HG03175 (cell line): ENCODE data around the gene MYZAP.

Experiments used
- ATAC-seq: cut with Tn5 transposase; IDR thresholded peaks from one replicate; pipeline ENCODE4 v1.9.1; 2021; ENCODE audit warnings: mild to moderate bottlenecking, moderate library complexity; ENCODE audit not compliant: unreplicated experiment

Gene MYZAP

GRCh38 chr15:57561041-57561711, 30.5 kb upstream of the MYZAP start:
- ATAC-seq, result peak; percentile 74

GRCh38 chr15:57562196-57562769, 29.4 kb upstream of the MYZAP start:
- ATAC-seq, result no peak

DNA sequence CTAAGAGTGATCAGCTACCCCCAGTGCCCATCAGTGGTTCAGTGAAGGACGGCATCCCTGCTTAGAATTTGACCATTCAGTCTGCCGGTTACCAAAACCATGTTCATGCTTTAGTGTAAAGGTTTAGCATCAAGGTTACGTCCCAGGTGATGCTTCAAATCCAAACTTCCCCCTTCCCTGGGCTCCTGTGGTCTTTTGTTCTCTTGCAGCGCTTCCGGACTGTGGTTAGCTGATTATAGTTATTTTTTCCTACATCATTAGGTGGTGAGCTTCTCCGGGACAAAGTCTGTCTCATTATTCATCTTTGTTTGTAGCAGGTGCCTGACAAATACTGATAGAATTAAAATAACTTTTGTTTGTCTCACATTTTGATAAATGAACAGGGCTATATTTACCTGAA, 28.3 kb upstream of the MYZAP start:
- no peak for ATAC-seq

DNA sequence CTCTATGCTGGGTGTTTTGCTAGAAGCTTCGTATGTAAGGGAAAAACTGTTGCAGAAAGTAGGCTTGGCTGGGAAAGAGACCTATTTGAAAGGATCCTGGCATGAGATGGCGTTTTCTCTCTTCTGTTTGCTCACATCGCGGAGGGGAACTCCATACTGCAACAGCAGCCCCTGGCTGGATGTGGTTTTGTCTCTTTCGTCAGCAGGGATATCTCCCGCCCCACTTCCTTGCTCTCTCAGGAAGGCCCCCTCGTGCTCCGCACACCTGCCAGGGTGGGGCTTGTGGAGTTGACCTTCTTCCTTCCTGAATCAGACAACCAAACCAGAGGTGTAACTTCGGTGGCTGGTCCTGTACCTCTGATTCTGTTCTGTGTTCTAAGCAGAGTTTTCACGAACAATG, 26.4 kb upstream of the MYZAP start:
- ATAC-seq, result no peak

GRCh38 chr15:57566834-57567233, 24.9 kb upstream of the MYZAP start:
- no peak for ATAC-seq

GRCh38 chr15:57567891-57568290, 23.8 kb upstream of the MYZAP start:
- no peak for ATAC-seq

DNA sequence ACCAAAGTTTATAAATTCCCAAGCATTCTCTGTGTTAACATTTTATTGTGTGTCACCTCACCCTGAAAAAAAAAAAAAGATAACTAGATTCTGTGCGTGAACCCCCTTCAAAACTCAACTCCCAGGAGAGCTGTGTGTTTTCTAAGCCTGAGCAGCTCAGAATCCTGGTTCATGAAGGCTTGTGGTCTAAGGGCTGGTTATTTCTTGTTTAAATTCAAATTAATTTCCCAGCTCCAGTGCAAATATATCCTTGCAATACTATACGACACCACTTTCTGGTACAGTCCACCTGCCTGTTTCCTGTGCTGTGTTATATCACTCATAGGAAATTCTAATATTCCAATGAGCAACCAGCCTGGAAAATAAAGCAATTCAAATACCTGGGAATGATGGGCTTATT, 23.4 kb upstream of the MYZAP start:
- no peak for ATAC-seq

DNA sequence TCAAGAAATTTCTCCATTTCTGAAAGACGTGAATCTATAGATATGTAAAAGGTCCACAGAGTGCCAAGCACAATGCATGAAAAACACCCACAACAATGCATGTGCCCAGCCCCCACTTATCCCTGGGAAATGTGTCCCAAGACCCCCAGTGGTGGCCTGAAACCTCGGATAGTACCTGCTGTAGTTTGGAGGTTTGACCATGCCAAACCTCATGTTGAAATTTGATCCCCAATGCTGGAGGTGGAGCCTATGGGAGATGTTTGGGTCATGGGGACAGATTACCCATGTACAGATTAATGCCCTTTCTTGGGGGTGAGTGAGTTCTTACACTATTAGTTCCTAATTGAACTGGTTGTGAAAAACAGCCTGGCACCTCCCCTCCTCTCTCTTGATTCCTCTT, 21.4 kb upstream of the MYZAP start:
- no peak for ATAC-seq

- no peak for ATAC-seq
Observed at GRCh38 chr15:57570994-57571393, 20.7 kb upstream of the MYZAP start.

- no peak for ATAC-seq
Observed at GRCh38 chr15:57571725-57572124, 20.0 kb upstream of the MYZAP start.

- ATAC-seq, result no peak
Observed at GRCh38 chr15:57572468-57572867, 19.2 kb upstream of the MYZAP start.

- no peak for ATAC-seq
Observed at GRCh38 chr15:57573151-57573550, 18.6 kb upstream of the MYZAP start.

DNA sequence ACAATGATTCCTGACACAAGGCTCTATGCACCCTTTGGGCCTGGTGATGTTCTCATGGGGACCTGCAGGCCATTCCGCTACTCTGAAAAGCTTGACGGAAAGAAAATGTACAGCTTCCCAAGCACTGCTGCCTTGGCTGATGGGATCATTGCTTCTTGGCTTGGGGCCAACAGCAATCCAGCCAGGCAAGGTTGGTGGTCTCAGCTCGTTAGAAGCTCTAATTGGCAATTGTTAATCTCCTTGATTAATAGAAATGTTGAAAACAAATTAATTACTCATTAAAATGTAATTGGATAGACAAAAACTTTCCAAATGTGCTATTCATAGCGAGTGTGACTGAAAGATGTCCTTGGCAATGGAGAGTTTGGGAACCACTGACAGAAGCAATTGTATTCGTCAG, 16.3 kb upstream of the MYZAP start:
- ATAC-seq, result no peak

DNA sequence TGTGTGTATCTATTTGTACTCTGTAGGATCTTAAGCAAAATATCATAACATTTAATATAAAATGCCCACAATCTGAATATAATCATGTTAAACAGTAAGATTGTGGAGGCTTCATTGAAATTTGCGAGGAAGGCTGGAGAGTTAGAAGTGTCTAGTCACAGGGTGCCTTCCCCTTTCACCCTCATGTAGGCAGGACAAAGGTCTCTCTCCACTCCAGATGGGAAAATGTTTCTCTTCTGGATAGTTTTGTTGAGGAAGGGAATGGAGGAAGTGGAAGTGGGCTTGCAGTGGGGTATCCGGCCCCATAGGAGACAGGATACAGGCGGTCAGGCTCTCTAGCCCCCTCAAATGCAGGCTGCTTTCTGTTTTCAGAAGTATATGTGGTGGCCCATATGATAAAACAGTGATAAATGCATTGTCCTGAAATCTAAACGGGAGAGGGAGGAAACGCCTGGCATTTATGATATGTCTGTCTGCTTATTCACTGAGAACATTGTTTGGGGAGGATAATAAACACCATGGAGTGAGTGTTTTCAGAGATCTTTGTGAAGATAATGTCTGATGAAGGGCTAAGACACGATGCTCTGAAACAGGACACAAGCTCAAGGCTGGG, 13.3 kb upstream of the MYZAP start:
- ATAC-seq, result no peak

DNA sequence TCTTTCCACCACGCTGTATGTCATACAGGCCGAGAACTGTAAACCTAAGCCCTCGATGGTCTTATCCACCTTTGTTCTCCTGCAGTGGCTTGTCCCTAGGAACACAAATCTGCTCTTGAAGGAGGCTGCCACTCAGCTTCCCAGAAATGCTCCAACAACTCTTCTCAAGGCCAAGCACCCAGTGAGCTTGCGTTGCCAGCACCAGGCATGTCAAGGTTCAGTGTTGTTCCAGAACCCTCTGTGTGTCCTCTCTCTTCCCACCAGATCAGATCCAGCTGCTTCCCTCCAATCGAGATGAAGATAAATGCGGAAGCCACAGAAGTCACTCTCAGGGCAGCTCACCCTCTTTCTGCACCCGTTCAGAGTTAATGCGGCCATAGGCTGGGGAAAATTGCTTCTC, 11.3 kb upstream of the MYZAP start:
- no peak for ATAC-seq

GRCh38 chr15:57580866-57581265, 10.8 kb upstream of the MYZAP start:
- no peak for ATAC-seq

GRCh38 chr15:57582090-57582489, 9.6 kb upstream of the MYZAP start:
- ATAC-seq, result no peak

GRCh38 chr15:57583282-57583681, 8.4 kb upstream of the MYZAP start:
- no peak for ATAC-seq

DNA sequence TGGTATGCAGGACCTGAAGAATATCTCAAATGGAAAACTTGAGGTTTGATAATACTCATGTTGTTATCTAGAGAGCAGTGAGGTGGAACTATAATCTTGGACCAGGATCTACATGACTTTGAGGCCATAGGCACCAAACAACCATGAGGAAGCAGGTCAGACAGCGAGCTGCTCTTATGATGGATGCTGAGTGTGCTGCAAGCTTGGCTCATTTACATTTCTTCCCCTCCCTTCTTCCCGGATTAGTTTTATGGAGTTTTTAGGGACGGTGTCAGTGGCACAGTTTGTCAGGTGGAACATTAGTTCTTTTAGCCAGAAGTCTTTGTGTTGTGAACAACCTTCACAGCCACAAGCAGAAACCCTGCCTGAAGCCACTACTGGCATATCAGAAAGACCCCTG, 8.0 kb upstream of the MYZAP start:
- no peak for ATAC-seq

GRCh38 chr15:57586661-57587424, 4.9 kb upstream of the MYZAP start:
- no peak for ATAC-seq

DNA sequence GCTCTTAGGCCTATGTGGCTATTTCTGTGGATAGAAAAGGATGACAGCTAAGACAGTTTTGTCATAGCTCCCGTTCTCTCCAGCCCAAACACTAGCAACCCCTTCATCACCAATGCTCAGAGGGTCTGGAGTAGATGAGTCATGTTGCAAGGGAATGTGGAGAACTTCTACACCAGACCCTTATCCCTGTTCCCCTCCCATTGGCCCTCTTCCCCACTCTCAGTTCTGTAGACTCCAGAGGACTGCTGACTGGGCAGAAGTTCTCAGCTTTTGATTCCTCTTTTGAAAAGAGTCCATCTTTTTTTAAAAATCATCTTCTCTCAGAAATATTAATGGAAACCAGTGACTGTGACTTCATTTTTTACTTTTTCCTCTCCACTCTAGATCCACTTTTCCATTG, 2.4 kb upstream of the MYZAP start:
- no peak for ATAC-seq

GRCh38 chr15:57589754-57590153, 1.9 kb upstream of the MYZAP start:
- ATAC-seq, result no peak
